Ishikawa (cell line): Measurements from ENCODE around the gene FSTL3.
A peak's percentile ranks its signal among the peaks of the same experiment; 100 is the strongest.

Experiments used
- CEBPB ChIP-seq: IDR thresholded peaks from 2 replicates; pipeline ENCODE4 v1.6.1; 2012
- CREB1 ChIP-seq: IDR thresholded peaks from 2 replicates; pipeline ENCODE4 v1.6.1; 2012; ENCODE audit warnings: low read depth
- EGR1 ChIP-seq: IDR thresholded peaks from 2 replicates; pipeline ENCODE4 v1.6.1; 2012
- EP300 ChIP-seq: IDR thresholded peaks from 2 replicates; pipeline ENCODE4 v1.6.1; 2012; ENCODE audit warnings: borderline replicate concordance
- FOXM1 ChIP-seq: IDR thresholded peaks from 2 replicates; pipeline ENCODE4 v1.6.1; 2012; ENCODE audit warnings: low read depth, borderline replicate concordance
- NFIC ChIP-seq: IDR thresholded peaks from 2 replicates; pipeline ENCODE4 v1.6.1; 2012
- RAD21 ChIP-seq: IDR thresholded peaks from 2 replicates; pipeline ENCODE4 v1.6.1; 2012; ENCODE audit warnings: low read depth
- TAF1 ChIP-seq: IDR thresholded peaks from 2 replicates; pipeline ENCODE4 v1.6.1; 2012; ENCODE audit warnings: low read depth, mild to moderate bottlenecking
- TCF12 ChIP-seq: IDR thresholded peaks from 2 replicates; pipeline ENCODE4 v1.6.1; 2012; ENCODE audit warnings: low read depth
- TEAD4 ChIP-seq: IDR thresholded peaks from 2 replicates; pipeline ENCODE4 v1.6.1; 2012
- YY1 ChIP-seq: IDR thresholded peaks from 2 replicates; pipeline ENCODE4 v1.6.1; 2012; ENCODE audit warnings: low read depth
- ZBTB7A ChIP-seq: IDR thresholded peaks from 2 replicates; pipeline ENCODE4 v1.6.1; 2012; ENCODE audit warnings: low read depth
- TF ChIP-seq, protein P1 (sequence below): IDR thresholded peaks from 2 replicates; pipeline ENCODE4 v1.6.1; 2012
- TF ChIP-seq, protein P2 (sequence below): IDR thresholded peaks from 2 replicates; pipeline ENCODE4 v1.6.1; 2012
- TF ChIP-seq, protein P3 (sequence below): IDR thresholded peaks from 2 replicates; pipeline ENCODE4 v1.6.1; 2012; ENCODE audit warnings: low read depth, mild to moderate bottlenecking

FSTL3 gene

DNA sequence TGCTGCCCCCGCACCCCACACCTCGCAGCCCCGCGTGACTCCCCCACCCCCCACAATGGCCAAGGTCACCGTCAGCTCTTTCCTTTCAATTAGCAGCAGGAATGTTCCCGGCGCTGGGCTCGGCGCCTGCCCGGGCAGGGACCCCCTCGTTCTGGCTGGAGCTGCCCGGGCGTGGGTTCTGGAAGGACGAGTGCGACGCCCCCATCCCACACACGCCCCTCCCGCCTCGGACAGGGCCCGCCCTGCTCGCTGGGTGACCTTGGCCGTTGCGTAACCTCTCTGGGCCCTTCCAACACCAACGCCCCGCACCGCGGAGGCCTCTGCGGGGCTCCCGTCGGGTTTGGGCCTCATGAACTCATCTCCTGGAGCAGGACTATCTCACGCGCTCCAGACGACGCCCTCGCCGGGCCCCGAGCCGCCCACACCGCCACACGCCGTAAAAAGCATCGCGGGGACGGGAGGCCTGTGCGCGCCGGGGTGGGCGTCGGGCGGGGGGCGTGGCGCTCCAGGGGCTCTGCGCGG is 42.9 kb downstream of the FSTL3 start:
- TF ChIP-seq NFIC (no peak), CEBPB (peak; percentile 88)

- TF ChIP-seq EP300 (no peak), FOXM1 (no peak), NFIC (no peak), RAD21 (no peak), EGR1 (no peak), TEAD4 (no peak), CREB1 (no peak), TCF12 (no peak), TAF1 (no peak), YY1 (no peak), ZBTB7A (no peak), CEBPB (no peak)
- TF ChIP-seq, protein P1, sequence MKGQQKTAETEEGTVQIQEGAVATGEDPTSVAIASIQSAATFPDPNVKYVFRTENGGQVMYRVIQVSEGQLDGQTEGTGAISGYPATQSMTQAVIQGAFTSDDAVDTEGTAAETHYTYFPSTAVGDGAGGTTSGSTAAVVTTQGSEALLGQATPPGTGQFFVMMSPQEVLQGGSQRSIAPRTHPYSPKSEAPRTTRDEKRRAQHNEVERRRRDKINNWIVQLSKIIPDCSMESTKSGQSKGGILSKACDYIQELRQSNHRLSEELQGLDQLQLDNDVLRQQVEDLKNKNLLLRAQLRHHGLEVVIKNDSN, result no peak
- TF ChIP-seq, protein P2, sequence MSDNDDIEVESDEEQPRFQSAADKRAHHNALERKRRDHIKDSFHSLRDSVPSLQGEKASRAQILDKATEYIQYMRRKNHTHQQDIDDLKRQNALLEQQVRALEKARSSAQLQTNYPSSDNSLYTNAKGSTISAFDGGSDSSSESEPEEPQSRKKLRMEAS, result no peak
- TF ChIP-seq, protein P3, sequence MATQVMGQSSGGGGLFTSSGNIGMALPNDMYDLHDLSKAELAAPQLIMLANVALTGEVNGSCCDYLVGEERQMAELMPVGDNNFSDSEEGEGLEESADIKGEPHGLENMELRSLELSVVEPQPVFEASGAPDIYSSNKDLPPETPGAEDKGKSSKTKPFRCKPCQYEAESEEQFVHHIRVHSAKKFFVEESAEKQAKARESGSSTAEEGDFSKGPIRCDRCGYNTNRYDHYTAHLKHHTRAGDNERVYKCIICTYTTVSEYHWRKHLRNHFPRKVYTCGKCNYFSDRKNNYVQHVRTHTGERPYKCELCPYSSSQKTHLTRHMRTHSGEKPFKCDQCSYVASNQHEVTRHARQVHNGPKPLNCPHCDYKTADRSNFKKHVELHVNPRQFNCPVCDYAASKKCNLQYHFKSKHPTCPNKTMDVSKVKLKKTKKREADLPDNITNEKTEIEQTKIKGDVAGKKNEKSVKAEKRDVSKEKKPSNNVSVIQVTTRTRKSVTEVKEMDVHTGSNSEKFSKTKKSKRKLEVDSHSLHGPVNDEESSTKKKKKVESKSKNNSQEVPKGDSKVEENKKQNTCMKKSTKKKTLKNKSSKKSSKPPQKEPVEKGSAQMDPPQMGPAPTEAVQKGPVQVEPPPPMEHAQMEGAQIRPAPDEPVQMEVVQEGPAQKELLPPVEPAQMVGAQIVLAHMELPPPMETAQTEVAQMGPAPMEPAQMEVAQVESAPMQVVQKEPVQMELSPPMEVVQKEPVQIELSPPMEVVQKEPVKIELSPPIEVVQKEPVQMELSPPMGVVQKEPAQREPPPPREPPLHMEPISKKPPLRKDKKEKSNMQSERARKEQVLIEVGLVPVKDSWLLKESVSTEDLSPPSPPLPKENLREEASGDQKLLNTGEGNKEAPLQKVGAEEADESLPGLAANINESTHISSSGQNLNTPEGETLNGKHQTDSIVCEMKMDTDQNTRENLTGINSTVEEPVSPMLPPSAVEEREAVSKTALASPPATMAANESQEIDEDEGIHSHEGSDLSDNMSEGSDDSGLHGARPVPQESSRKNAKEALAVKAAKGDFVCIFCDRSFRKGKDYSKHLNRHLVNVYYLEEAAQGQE, result no peak
Measured at GRCh38 chr19:719636-720344, 43.6 kb downstream of the FSTL3 start.

DNA sequence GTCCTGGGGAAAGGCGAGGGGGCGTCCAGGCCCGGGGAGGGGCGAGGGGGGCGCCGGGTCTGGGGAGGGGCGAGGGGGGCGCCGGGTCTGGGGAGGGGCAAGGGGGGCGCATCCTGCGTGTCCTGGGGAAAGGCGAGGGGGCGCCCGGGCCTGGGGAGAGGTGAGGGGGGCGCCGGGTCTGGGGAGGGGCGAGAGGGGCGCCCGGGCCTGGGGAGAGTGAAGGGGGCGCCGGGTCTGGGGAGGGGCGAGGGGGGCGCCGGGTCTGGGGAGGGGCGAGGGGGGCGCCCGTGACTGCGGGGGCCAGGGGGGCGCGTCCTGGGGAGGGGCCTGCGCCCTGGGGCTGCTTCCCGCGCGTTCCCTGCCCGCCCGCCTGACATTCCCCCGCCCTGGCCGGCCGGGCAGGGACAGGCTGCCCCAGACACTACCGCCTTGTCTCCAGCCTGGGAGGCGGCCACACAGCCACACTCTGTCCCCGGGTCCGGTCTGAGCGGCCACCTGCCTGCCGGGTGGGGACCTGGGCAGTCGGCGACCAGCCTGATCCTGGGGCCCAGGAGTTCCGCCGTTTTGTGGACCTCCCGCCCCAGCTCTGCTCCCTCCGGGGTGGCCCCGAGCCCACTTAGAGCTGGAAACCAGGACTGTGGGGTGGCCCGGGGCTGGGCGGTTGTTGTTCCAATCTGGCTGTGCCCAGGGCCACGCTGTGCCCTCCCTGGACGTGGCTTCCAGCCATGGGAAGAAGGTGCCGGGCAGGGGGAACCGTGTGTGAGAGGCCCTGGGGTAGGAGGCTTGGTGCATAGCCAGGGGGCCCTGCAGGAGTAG is 44.4 kb downstream of the FSTL3 start:
- no peak for TF ChIP-seq YY1
- TF ChIP-seq CEBPB, result no peak

DNA sequence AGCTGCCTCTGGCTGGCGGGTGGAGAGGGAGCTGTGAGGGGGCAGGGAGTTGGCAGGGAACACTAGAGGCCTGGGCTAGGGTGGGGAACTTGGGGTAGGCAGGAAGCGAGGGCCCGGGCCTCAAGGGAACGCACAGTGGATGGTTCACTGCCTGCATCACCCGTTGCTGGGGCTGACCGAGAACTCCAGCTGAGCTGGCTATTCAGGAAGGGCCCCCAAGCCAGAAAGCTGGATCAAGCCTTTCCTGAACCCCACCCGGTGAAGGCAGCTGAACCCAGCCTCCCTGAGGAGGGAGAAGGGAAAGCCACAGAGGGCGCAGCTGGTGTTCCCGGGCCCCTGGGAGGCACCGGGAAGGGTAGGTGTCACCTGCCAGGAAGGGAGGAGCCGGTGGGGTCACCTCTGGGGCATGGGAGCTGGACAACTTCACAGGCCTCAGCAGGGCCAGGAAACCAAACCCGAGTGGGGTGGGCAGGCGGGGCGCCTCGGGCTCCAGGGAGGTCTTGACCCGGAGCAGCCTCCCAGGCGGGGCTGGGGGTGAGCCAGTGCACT is 46.4 kb downstream of the FSTL3 start:
- TF ChIP-seq TCF12, result peak; percentile 82
- 0 out of 2 replicates have a peak, but pooled peaks have one; percentile 21 for TF ChIP-seq FOXM1
- TF ChIP-seq, protein P3, result no peak
- TF ChIP-seq EP300, result peak; percentile 71; the same call in 1 of the 2 replicates
- TF ChIP-seq NFIC, result peak; percentile 64
- no peak for TF ChIP-seq ZBTB7A

DNA sequence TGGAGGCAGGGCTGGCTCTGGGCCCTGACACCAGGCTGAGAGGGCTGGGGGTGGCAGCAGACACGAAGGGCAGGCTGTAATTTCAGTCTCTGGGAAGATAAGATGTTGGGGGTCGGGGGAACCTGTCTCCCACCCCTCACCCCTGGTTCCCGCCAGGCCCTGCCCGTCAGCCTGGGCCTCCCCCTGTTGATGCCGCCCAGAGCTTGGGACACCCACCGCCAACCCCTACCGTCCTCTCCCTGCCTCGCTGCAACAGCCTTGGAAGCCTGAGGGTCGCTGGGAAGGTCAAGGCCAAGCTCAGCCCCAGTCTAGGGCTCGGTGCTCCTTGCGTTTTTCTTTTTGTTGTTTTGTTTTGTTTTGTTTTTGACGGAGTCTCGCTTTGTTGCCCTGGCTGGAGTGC is 47.1 kb downstream of the FSTL3 start:
- TF ChIP-seq YY1 (no peak), ZBTB7A (no peak), FOXM1 (no peak), CEBPB (no peak), TCF12 (no peak), TAF1 (no peak), RAD21 (no peak), NFIC (no peak)
- TF ChIP-seq, protein P3, result no peak
- TF ChIP-seq, protein P1, result no peak
